ENCODE results near the gene MAMSTR. TPM values are rescaled to one million over a fixed set of nuclear protein-coding genes. Genes with fewer than 3 reads are reported as not detected.

MAMSTR gene
- total and polyA plus RNA-seq, 2 experiments from 2014 or later = 0.22 to 2.7 TPM

- Histone ChIP-seq H3K9ac (peak within 1 kb of the TSS; percentile 59), H3K4me2 (ENCODE audit: unreplicated experiment) (peak within 1 kb of the TSS; percentile 72), H3K36me3 (ENCODE audit: low read depth) (no peaks in the 10 kb centered on the region), H3K27me3 (replicated peaks; ENCODE audit: insufficient read depth) (peaks cover 14% of the 10 kb centered on the region), H3K4me1 (ENCODE audit: insufficient read depth) (no peaks in the 10 kb centered on the region), H3K9me2 (ENCODE audit: insufficient read depth) (no peaks in the 10 kb centered on the region), H3K79me2 (ENCODE audit: insufficient read depth) (no peaks in the 10 kb centered on the region), H4K20me1 (ENCODE audit: insufficient read depth) (no peaks in the 10 kb centered on the region), H2AFZ (peak within 1 kb of the TSS; percentile 89), H3K9me3 (ENCODE audit: low read depth) (no peaks in the 10 kb centered on the region), H3K4me3 (peak within 1 kb of the TSS; percentile 73), H3F3A (ENCODE audit: insufficient read depth) (no peaks in the 10 kb centered on the region), H3K27ac (no peak within 1 kb of the TSS)
- WGBS, 2 experiments (ENCODE audit: low coverage in 1 of 2, low lambda C conversion rate in 2 of 2, missing lambda C conversion rate in 2 of 2) = 16 to 17% methylated on average over 27 to 31 of the region's 31 CpGs
- in situ Hi-C loops (cut with MboI) = no loop called here
- DNase-seq = peak; percentile 90
- no peak for TF ChIP-seq EZH2phosphoT487 (IDR thresholded peaks at IDR 0.05; ENCODE audit: insufficient read depth, low read depth)
- no peak for TF ChIP-seq EZH2 (IDR thresholded peaks at IDR 0.05; ENCODE audit: insufficient read depth, poor library complexity, severe bottlenecking)
These were observed 27.4 kb upstream of the MAMSTR start, which contains the start of gene IZUMO1 for GRCh38 chr19:48746738-48747575. Gene IZUMO1, minus strand, starts transcription at chr19:48746909. Its CDS starts 1,050 bp downstream, at chr19:48745859.

GRCh38 chr19:48746110-48746509 lies 26.6 kb upstream of the MAMSTR start:
- Histone ChIP-seq H3K4me3 (no peak overlapping the region), H3K9me2 (ENCODE audit: insufficient read depth) (no peaks in the 10 kb centered on the region), H3K27me3 (replicated peaks; ENCODE audit: insufficient read depth) (peaks cover 6% of the 10 kb centered on the region; the same call in 1 of the 2 replicates), H2AFZ (0 out of 2 replicates have a peak overlapping the region, but pooled peaks have one; percentile 89), H3K4me2 (ENCODE audit: unreplicated experiment) (no peak overlapping the region), H3F3A (ENCODE audit: insufficient read depth) (no peaks in the 10 kb centered on the region), H3K79me2 (ENCODE audit: insufficient read depth) (no peaks in the 10 kb centered on the region), H3K9me3 (ENCODE audit: low read depth) (no peaks in the 10 kb centered on the region), H3K9ac (no peak overlapping the region), H4K20me1 (ENCODE audit: insufficient read depth) (no peaks in the 10 kb centered on the region), H3K4me1 (ENCODE audit: insufficient read depth) (no peaks in the 10 kb centered on the region), H3K36me3 (ENCODE audit: low read depth) (no peaks in the 10 kb centered on the region), H3K27ac (no peak overlapping the region)
- TF ChIP-seq EZH2 (IDR thresholded peaks at IDR 0.05; ENCODE audit: insufficient read depth, poor library complexity, severe bottlenecking) (no peak), EZH2phosphoT487 (IDR thresholded peaks at IDR 0.05; ENCODE audit: insufficient read depth, low read depth) (no peak)
- DNase-seq = no peak
- in situ Hi-C loops (cut with MboI) = no loop called here
- 69% methylated on average over 8 of the region's 8 CpGs for WGBS, 2 experiments (ENCODE audit: low coverage in 1 of 2, low lambda C conversion rate in 2 of 2, missing lambda C conversion rate in 2 of 2)

- in situ Hi-C loops (cut with MboI) = no loop called here
- 9 to 10% methylated on average over 33 of the region's 33 CpGs for WGBS, 2 experiments (ENCODE audit: low coverage in 1 of 2, low lambda C conversion rate in 2 of 2, missing lambda C conversion rate in 2 of 2)
- Histone ChIP-seq H3K4me3 (no peak overlapping the region), H3K4me2 (ENCODE audit: unreplicated experiment) (no peak overlapping the region), H3K9ac (no peak overlapping the region), H3K27ac (no peak overlapping the region), H2AFZ (peak overlapping the region; percentile 63), H3F3A (ENCODE audit: insufficient read depth) (no peaks in the 10 kb centered on the region), H3K9me2 (ENCODE audit: insufficient read depth) (no peaks in the 10 kb centered on the region), H3K79me2 (ENCODE audit: insufficient read depth) (no peaks in the 10 kb centered on the region), H3K4me1 (ENCODE audit: insufficient read depth) (no peaks in the 10 kb centered on the region), H3K27me3 (replicated peaks; ENCODE audit: insufficient read depth) (0 out of 2 replicates have a peak, but pooled peaks cover 4% of the 10 kb centered on the region), H4K20me1 (ENCODE audit: insufficient read depth) (no peaks in the 10 kb centered on the region), H3K9me3 (ENCODE audit: low read depth) (no peaks in the 10 kb centered on the region), H3K36me3 (ENCODE audit: low read depth) (no peaks in the 10 kb centered on the region)
- no peak for TF ChIP-seq EZH2 (IDR thresholded peaks at IDR 0.05; ENCODE audit: insufficient read depth, poor library complexity, severe bottlenecking)
- TF ChIP-seq EZH2phosphoT487 (IDR thresholded peaks at IDR 0.05; ENCODE audit: insufficient read depth, low read depth) = no peak
- DNase-seq = peak; percentile 90
These were observed 25.9 kb upstream of the MAMSTR start for GRCh38 chr19:48745208-48745995.

GRCh38 chr19:48742096-48742495 lies 22.6 kb upstream of the MAMSTR start:
- Histone ChIP-seq H3K9me2 (ENCODE audit: insufficient read depth) (no peaks in the 10 kb centered on the region), H3K79me2 (ENCODE audit: insufficient read depth) (no peaks in the 10 kb centered on the region), H3K4me1 (ENCODE audit: insufficient read depth) (no peaks in the 10 kb centered on the region), H3K27ac (no peak overlapping the region), H3F3A (ENCODE audit: insufficient read depth) (peaks cover 4% of the 10 kb centered on the region; the same call in 1 of the 2 replicates), H3K4me2 (ENCODE audit: unreplicated experiment) (no peak overlapping the region), H2AFZ (no peak overlapping the region), H3K4me3 (no peak overlapping the region), H4K20me1 (ENCODE audit: insufficient read depth) (no peaks in the 10 kb centered on the region), H3K9me3 (ENCODE audit: low read depth) (no peaks in the 10 kb centered on the region), H3K36me3 (ENCODE audit: low read depth) (no peaks in the 10 kb centered on the region), H3K9ac (no peak overlapping the region), H3K27me3 (replicated peaks; ENCODE audit: insufficient read depth) (no peaks in the 10 kb centered on the region)
- DNase-seq = no peak
- TF ChIP-seq EZH2phosphoT487 (IDR thresholded peaks at IDR 0.05; ENCODE audit: insufficient read depth, low read depth) (no peak), EZH2 (IDR thresholded peaks at IDR 0.05; ENCODE audit: insufficient read depth, poor library complexity, severe bottlenecking) (no peak)
- in situ Hi-C loops (cut with MboI) = no loop called here
- WGBS, 2 experiments (ENCODE audit: low coverage in 1 of 2, low lambda C conversion rate in 2 of 2, missing lambda C conversion rate in 2 of 2) = 80 to 86% methylated on average over 11 of the region's 11 CpGs

Data from GM23248 (cell line).